Caco-2 (cell line): ENCODE results near the gene CLDN19. TPM values are rescaled to one million over a fixed set of nuclear protein-coding genes. Genes with fewer than 3 reads are reported as not detected.

Experiments
- BruUV-seq: library from RNA; stranded (reverse); fragments of 400-500 nt; replicated peaks from 2 replicates; lab custom pipeline; 2021; lab: Mats Ljungman, UMichigan
- CTCF ChIA-PET: fragments of 300-600 bp; sonication (Branson Sonifier 250); formaldehyde crosslinking; loops from one replicate; lab custom pipeline; 2022; ENCODE audit warnings: antibody characterized with exemption; lab: Charles Lee
- POLR2A ChIA-PET: fragments of 300-600 bp; sonication (Branson Sonifier 250); formaldehyde crosslinking; loops from one replicate; lab custom pipeline; 2022; ENCODE audit warnings: antibody characterized with exemption; lab: Charles Lee
- DNase-seq, 2 experiments: peaks; one replicate each; pipeline versions ENCODE4 v3.0.0 to v3.0.0-alpha.2; 2020 to 2022
- H3K27me3 ChIP-seq: replicated peaks from 2 replicates; pipeline ENCODE4 v1.6.0; 2011; ENCODE audit warnings: low read length; ENCODE audit not compliant: control insufficient read depth, insufficient read depth
- H3K36me3 ChIP-seq: 2 replicates; pipeline ENCODE4 v1.5.1; 2011; ENCODE audit warnings: low read length; ENCODE audit not compliant: control insufficient read depth, insufficient read depth
- H3K4me1 ChIP-seq: fragments of 250-450 bp; sonication (Bioruptor Pico); 2 replicates; pipeline ENCODE4 v1.5.1; 2020; ENCODE audit warnings: mild to moderate bottlenecking
- H3K4me3 ChIP-seq: 2 replicates; pipeline ENCODE4 v1.5.1; 2011; ENCODE audit warnings: low read depth, mild to moderate bottlenecking, control low read depth, low read length
- H3K9me3 ChIP-seq: fragments of 250-450 bp; sonication (Bioruptor Pico); 2 replicates; pipeline ENCODE4 v1.5.1; 2020; ENCODE audit warnings: mild to moderate bottlenecking, moderate library complexity
- H3K27ac Mint-ChIP-seq: one replicate; pipeline ENCODE4 v1.8.0; 2022; ENCODE audit warnings: mixed read lengths; ENCODE audit not compliant: unreplicated experiment
- H3K27me3 Mint-ChIP-seq: one replicate; pipeline ENCODE4 v1.8.0; 2022; ENCODE audit warnings: mixed read lengths; ENCODE audit not compliant: insufficient read depth, unreplicated experiment
- H3K36me3 Mint-ChIP-seq: one replicate; pipeline ENCODE4 v1.8.0; 2022; ENCODE audit warnings: mild to moderate bottlenecking, mixed read lengths; ENCODE audit not compliant: insufficient read depth, unreplicated experiment
- H3K4me1 Mint-ChIP-seq: one replicate; pipeline ENCODE4 v1.8.0; 2022; ENCODE audit warnings: low read depth, mixed read lengths; ENCODE audit not compliant: unreplicated experiment
- H3K4me3 Mint-ChIP-seq: one replicate; pipeline ENCODE4 v1.8.0; 2022; ENCODE audit warnings: mild to moderate bottlenecking, moderate library complexity, mixed read lengths; ENCODE audit not compliant: unreplicated experiment
- H3K9me3 Mint-ChIP-seq: one replicate; pipeline ENCODE4 v1.8.0; 2022; ENCODE audit warnings: mixed read lengths; ENCODE audit not compliant: unreplicated experiment
- CTCF ChIP-seq, 2 experiments: fragments of 200-600 bp in 1 of 2; IDR thresholded peaks; 1 replicate in 1 of 2; 2 replicates in 1 of 2; pipeline versions ENCODE4 v1.5.1 to v1.8.0; 2011 to 2022; ENCODE audit warnings: antibody characterized with exemption in 1 of 2, control low read depth in 1 of 2, inconsistent platforms in 1 of 2, low read depth in 1 of 2, low read length in 1 of 2, mild to moderate bottlenecking in 1 of 2, moderate library complexity in 1 of 2; ENCODE audit not compliant: insufficient read depth in 1 of 2, severe bottlenecking in 1 of 2, unreplicated experiment in 1 of 2
- intact Hi-C: fragments of 100-400 bp; cut with micrococcal nuclease; formaldehyde crosslinking; loops from one replicate; pipeline ENCODE4 v1.10.0; 2022; ENCODE audit not compliant: unreplicated experiment
- total RNA-seq: library from RNA; stranded (reverse); gene quantifications from 2 replicates; pipeline ENCODE4 v1.2.3, GENCODE V29; 2022

The CLDN19 gene
- total RNA-seq, 1 experiment from 2014 or later: 4.0 TPM

GRCh38 chr1:42692911-42693310 is 47.1 kb downstream of the CLDN19 start:
- Mint-ChIP-seq H3K4me1 (peaks cover 26% of the 10 kb centered on the region), H3K27ac (peak overlapping the region; percentile 60), H3K9me3 (no peaks in the 10 kb centered on the region), H3K36me3 (peaks cover 57% of the 10 kb centered on the region), H3K4me3 (peak overlapping the region; percentile 61), H3K27me3 (no peaks in the 10 kb centered on the region)
- CTCF ChIA-PET: interaction anchor here (0.6 to 1.0 kb wide), 4 partner anchors 11 to 82 kb away, joined by 3 to 5 read pairs (median 4); partner anchors contain the start of genes C1orf50, P3H1 and YBX1
- no peak for TF ChIP-seq CTCF (IDR thresholded peaks at IDR 0.05; ENCODE audit: insufficient read depth in 1 of 2, low read depth in 1 of 2, low read length in 1 of 2, severe bottlenecking in 1 of 2, unreplicated experiment in 1 of 2)
- Histone ChIP-seq H3K4me3 (no peak overlapping the region), H3K9me3 (no peaks in the 10 kb centered on the region), H3K4me1 (peaks cover 38% of the 10 kb centered on the region), H3K27me3 (no peaks in the 10 kb centered on the region), H3K36me3 (no peaks in the 10 kb centered on the region)
- POLR2A ChIA-PET: interaction anchor here (0.9 to 2.0 kb wide), 2 partner anchors 10 to 74 kb away, joined by 4 to 20 read pairs; partner anchors contain the start of genes C1orf50, P3H1 and YBX1
- no peak for DNase-seq
- no TSS peak for BruUV-seq
- intact Hi-C loops: no loop called here

GRCh38 chr1:42692461-42692860 is 47.6 kb downstream of the CLDN19 start:
- Histone ChIP-seq H3K36me3 (no peaks in the 10 kb centered on the region), H3K4me3 (no peak overlapping the region), H3K4me1 (peaks cover 38% of the 10 kb centered on the region), H3K9me3 (no peaks in the 10 kb centered on the region), H3K27me3 (no peaks in the 10 kb centered on the region)
- ChIA-PET POLR2A (interaction anchor here (0.9 to 2.0 kb wide), 2 partner anchors 10 to 74 kb away, joined by 4 to 20 read pairs; partner anchors contain the start of genes C1orf50, P3H1 and YBX1), CTCF (interaction anchor here (0.6 to 1.0 kb wide), 4 partner anchors 10 to 81 kb away, joined by 3 to 5 read pairs (median 4); partner anchors contain the start of genes C1orf50, P3H1 and YBX1)
- Mint-ChIP-seq H3K36me3 (peaks cover 57% of the 10 kb centered on the region), H3K27ac (peak overlapping the region; percentile 60), H3K4me3 (peak overlapping the region; percentile 61), H3K27me3 (no peaks in the 10 kb centered on the region), H3K9me3 (no peaks in the 10 kb centered on the region), H3K4me1 (peaks cover 26% of the 10 kb centered on the region)
- intact Hi-C loops: no loop called here
- DNase-seq: peak in 1 of 2 experiments; percentile 49
- BruUV-seq: no TSS peak
- no peak for TF ChIP-seq CTCF (IDR thresholded peaks at IDR 0.05; ENCODE audit: insufficient read depth in 1 of 2, low read depth in 1 of 2, low read length in 1 of 2, severe bottlenecking in 1 of 2, unreplicated experiment in 1 of 2)

GRCh38 chr1:42691157-42691498 is 48.9 kb downstream of the CLDN19 start:
- Mint-ChIP-seq H3K4me1 (peaks cover 23% of the 10 kb centered on the region), H3K9me3 (no peaks in the 10 kb centered on the region), H3K27me3 (no peaks in the 10 kb centered on the region), H3K4me3 (no peak overlapping the region), H3K36me3 (peaks cover 55% of the 10 kb centered on the region), H3K27ac (no peak overlapping the region)
- ChIA-PET POLR2A (interaction anchor here (2.0 kb wide), 1 partner anchor 9 kb away, joined by 20 read pairs; the partner anchor contains the start of gene YBX1), CTCF (interaction anchor here (1.5 kb wide), 1 partner anchor 113 kb away, joined by 7 read pairs; no protein-coding TSS in a partner anchor)
- no peaks in the 10 kb centered on the region for H3K36me3 ChIP-seq
- no peak for TF ChIP-seq CTCF (IDR thresholded peaks at IDR 0.05; ENCODE audit: insufficient read depth in 1 of 2, low read depth in 1 of 2, low read length in 1 of 2, severe bottlenecking in 1 of 2, unreplicated experiment in 1 of 2)
- H3K4me3 ChIP-seq: no peak overlapping the region
- BruUV-seq: no TSS peak
- intact Hi-C loops: no loop called here
- H3K9me3 ChIP-seq: no peaks in the 10 kb centered on the region
- no peak for DNase-seq
- H3K27me3 ChIP-seq: no peaks in the 10 kb centered on the region
- H3K4me1 ChIP-seq: peaks cover 44% of the 10 kb centered on the region
